Epithelial cell of esophagus (primary cell): ENCODE measurements around the gene FNIP2.

Experiments
- DNase-seq: peaks from one replicate; pipeline ENCODE4 v3.0.0; 2010; ENCODE audit warnings: low read depth
- H3K4me3 ChIP-seq: 2 replicates; pipeline ENCODE4 v1.5.1; 2011; ENCODE audit warnings: mild to moderate bottlenecking, low read length, control low read depth
- TF ChIP-seq, protein P1 (sequence below): IDR thresholded peaks from 2 replicates; pipeline ENCODE4 v1.5.1; 2011; ENCODE audit warnings: low read depth, mild to moderate bottlenecking, low read length, control low read depth, inconsistent platforms; ENCODE audit not compliant: insufficient read depth; ENCODE audit errors: missing control alignments

Gene FNIP2

DNA sequence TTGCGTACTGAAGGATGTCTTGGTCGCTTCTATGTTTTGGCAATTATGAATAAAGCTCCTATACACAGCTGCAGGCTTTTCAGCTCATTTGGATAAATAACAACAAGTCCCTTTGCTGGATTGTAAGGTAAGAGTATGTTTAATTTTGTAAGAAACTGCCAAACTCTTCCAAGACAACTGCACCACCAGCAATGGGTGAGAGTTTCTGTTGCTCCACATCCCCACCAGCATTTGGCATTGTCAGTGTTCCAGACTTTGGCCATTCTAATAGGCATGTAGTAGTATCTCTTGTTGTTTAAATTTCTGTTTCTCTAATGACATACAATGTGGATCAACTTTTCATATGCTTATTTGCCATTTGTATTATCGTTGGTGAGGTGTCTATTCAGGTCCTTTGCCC lies 44.3 kb downstream of the FNIP2 start:
- H3K4me3 ChIP-seq = no peak overlapping the region
- DNase-seq = no peak
- TF ChIP-seq, protein P1, sequence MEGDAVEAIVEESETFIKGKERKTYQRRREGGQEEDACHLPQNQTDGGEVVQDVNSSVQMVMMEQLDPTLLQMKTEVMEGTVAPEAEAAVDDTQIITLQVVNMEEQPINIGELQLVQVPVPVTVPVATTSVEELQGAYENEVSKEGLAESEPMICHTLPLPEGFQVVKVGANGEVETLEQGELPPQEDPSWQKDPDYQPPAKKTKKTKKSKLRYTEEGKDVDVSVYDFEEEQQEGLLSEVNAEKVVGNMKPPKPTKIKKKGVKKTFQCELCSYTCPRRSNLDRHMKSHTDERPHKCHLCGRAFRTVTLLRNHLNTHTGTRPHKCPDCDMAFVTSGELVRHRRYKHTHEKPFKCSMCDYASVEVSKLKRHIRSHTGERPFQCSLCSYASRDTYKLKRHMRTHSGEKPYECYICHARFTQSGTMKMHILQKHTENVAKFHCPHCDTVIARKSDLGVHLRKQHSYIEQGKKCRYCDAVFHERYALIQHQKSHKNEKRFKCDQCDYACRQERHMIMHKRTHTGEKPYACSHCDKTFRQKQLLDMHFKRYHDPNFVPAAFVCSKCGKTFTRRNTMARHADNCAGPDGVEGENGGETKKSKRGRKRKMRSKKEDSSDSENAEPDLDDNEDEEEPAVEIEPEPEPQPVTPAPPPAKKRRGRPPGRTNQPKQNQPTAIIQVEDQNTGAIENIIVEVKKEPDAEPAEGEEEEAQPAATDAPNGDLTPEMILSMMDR = no peak

DNA sequence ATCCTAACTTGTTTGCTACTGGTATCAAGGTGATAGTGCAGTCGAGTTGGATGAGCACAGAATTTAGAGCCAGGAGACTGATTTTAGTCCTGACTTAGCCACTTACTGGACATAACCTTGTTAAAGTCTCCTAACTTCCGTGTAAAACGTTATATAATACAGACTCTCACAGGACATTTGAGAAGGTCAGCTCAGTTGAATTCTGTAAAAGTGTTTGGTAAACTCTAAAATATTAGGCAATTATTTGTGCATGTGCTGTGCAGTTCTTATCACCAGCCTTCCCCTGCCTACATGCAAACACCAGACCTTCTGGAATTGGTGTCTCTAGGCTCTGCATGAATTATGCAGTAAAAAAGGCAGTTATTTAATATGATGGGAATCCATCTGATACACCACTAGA lies 45.4 kb downstream of the FNIP2 start:
- H3K4me3 ChIP-seq = no peak overlapping the region
- DNase-seq = no peak
- TF ChIP-seq, protein P1 = no peak

GRCh38 chr4:158814636-158815330 lies 46.0 kb downstream of the FNIP2 start:
- no peak for DNase-seq
- no peak overlapping the region for H3K4me3 ChIP-seq
- TF ChIP-seq, protein P1 = no peak

DNA sequence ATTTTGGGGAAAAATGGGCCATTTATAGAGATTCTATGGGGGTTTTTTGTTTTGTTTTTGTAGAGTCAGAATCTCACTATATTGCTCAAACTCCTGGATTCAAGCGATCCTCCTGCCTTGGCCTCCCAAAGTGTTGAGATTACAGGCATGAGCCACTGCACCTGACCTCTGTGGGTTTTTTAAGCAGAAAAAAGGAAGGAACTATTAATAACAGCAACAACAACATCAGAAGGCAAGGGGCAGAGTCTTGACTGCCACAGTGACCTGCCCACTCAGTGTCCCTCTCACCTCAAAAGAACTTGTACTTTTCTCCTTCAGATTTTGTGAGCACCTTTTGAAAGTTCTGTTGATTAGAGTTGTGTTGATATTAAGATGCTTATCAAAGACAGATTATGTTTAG lies 48.1 kb downstream of the FNIP2 start:
- H3K4me3 ChIP-seq = no peak overlapping the region
- DNase-seq = no peak
- TF ChIP-seq, protein P1 = no peak

GRCh38 chr4:158817562-158818296 lies 48.9 kb downstream of the FNIP2 start:
- DNase-seq = no peak
- H3K4me3 ChIP-seq = no peak overlapping the region
- TF ChIP-seq, protein P1 = no peak

DNA sequence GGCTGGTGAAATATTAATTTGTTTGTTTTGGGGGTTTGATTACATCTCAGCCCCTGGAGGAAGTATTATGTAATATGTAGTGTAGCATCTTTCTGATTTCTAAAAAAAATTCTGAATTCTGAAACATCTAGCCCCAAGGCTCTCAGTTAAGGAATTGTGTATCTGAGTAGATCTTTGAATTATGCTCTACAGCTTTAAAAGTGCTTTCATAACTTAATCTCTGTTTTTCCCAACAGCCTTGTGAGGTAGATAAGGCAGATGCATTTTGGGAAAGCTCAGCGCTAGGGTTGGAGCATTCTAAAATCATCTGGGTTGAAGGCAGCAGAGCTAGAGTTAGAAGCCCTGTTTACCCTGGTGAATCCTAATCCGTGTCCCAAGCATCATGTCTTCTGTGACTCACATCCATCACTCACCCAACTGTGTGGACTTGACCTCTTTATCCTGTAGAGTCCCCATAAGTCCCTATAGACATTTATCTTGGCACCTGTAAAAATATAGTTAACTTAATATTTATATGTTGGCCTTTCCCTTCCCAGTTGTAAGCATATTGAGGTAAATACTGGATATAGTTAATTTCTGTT lies 49.8 kb downstream of the FNIP2 start:
- no peak for DNase-seq
- TF ChIP-seq, protein P1 = no peak
- H3K4me3 ChIP-seq = no peak overlapping the region
